ENCODE data around the gene FABP3. TPM values are rescaled to one million over a fixed set of nuclear protein-coding genes. Genes with fewer than 3 reads are reported as not detected.

FABP3 gene
- total and polyA plus RNA-seq, 2 of the 8 experiments (the other 6 are each of a cell fraction or from before 2014, with no cell fraction given): 34.8 to 43.9 TPM

GRCh38 chr1:31324992-31325391 is 47.9 kb downstream of the FABP3 start (continued):
- TF ChIP-seq RNF2 (IDR thresholded peaks at IDR 0.05; ENCODE audit: borderline replicate concordance, low read depth, low read length, missing control alignments, poor library complexity, severe bottlenecking) (no peak), POLR2A (IDR thresholded peaks at IDR 0.05; ENCODE audit: control extremely low read depth in 1 of 2, low read depth in 2 of 2, low read length in 2 of 2) (no peak), ZNF274 (IDR thresholded peaks at IDR 0.05; ENCODE audit: borderline replicate concordance, extremely low read depth, low read length) (no peak), ASH2L (IDR thresholded peaks at IDR 0.05; ENCODE audit: low read length) (no peak), CBX8 (IDR thresholded peaks at IDR 0.05; ENCODE audit: borderline replicate concordance, low read depth, low read length) (no peak), PHF8 (conservative IDR thresholded peaks at IDR 0.05; ENCODE audit: low read depth, low read length) (no peak), BRCA1 (IDR thresholded peaks at IDR 0.05; ENCODE audit: low read depth, low read length) (no peak)

All from H1 (cell line).